Measurements from ENCODE around the gene AMOTL1. TPM values are rescaled to one million over a fixed set of nuclear protein-coding genes. Genes with fewer than 3 reads are reported as not detected.

The AMOTL1 gene
- total and polyA plus RNA-seq, 5 donors from 2014 or later, result 0.20 to 0.67 (median 0.40) TPM; not detected in 1

DNA sequence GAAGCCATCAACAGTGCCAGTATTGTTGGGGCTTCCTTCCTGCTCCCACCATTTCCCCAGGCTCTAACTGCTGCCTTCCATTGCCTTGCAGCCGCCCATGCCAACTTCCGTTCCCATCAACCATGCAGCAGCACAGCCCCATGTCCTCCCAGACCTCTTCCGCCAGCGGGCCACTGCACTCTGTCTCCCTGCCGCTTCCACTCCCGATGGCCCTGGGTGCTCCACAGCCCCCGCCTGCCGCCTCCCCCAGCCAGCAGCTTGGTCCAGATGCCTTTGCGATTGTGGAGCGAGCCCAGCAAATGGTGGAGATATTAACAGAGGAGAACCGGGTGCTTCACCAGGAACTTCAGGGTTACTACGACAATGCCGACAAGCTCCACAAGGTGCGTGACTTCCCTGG is 53.3 kb downstream of the AMOTL1 start:
- Histone ChIP-seq H3K4me3 (ENCODE audit: low read depth, low read length) (no peak overlapping the region), H3K36me3 (ENCODE audit: control insufficient read depth, insufficient read depth, low read length) (no peaks in the 10 kb centered on the region), H3K27me3 (ENCODE audit: control insufficient read depth, insufficient read depth, low read length) (peaks cover 3% of the 10 kb centered on the region), H3K4me1 (ENCODE audit: control insufficient read depth, insufficient read depth, low read length, poor library complexity, severe bottlenecking) (no peaks in the 10 kb centered on the region), H3K27ac (ENCODE audit: insufficient read depth, low read length, poor library complexity, severe bottlenecking) (no peak overlapping the region), H3K9me3 (ENCODE audit: control insufficient read depth in 2 of 2, low read length in 2 of 2) (no peaks in the 10 kb centered on the region)
- no peak for ATAC-seq (ENCODE audit: low read depth in 2 of 2)
- H3K27ac Mint-ChIP-seq, result no peak overlapping the region
- DNase-seq, result no peak
- no peaks in the 10 kb centered on the region for H3K4me1 Mint-ChIP-seq
- no peaks in the 10 kb centered on the region for H3K36me3 Mint-ChIP-seq
- H3K9me3 Mint-ChIP-seq, result peaks cover 0 to 2% (median 0%) of the 10 kb centered on the region in 7 donors
- peaks cover 4% of the 10 kb centered on the region for H3K27me3 Mint-ChIP-seq
- H3K4me3 Mint-ChIP-seq, result no peak overlapping the region

DNA sequence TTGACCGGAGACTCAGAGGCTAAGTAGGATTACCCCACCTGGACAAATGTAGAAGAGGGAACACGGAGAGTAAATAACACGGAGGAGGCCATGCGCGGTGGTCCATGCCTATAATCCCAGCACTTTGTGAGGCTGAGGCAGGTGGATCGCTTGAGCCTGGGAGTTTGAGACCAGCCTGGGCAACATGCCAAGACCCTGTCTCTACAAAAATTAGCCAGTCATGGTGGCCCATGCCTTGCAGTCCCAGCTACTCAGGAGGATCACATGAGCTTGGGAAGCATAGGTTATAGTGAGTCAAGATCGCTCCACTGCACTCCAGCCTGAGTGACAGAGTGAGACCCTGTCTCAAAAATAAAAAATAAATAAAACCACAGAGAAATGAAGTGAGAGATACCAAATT is 53.9 kb downstream of the AMOTL1 start:
- Mint-ChIP-seq H3K36me3 (no peaks in the 10 kb centered on the region), H3K4me3 (no peak overlapping the region), H3K27ac (no peak overlapping the region), H3K4me1 (no peaks in the 10 kb centered on the region), H3K27me3 (peaks cover 4% of the 10 kb centered on the region), H3K9me3 (no peaks in the 10 kb centered on the region)
- DNase-seq, result no peak
- H3K4me1 ChIP-seq (ENCODE audit: control insufficient read depth, insufficient read depth, low read length, poor library complexity, severe bottlenecking), result no peaks in the 10 kb centered on the region
- H3K36me3 ChIP-seq (ENCODE audit: control insufficient read depth, insufficient read depth, low read length), result no peaks in the 10 kb centered on the region
- H3K27me3 ChIP-seq (ENCODE audit: control insufficient read depth, insufficient read depth, low read length), result peaks cover 3% of the 10 kb centered on the region
- no peak overlapping the region for H3K4me3 ChIP-seq (ENCODE audit: low read depth, low read length)
- no peaks in the 10 kb centered on the region for H3K9me3 ChIP-seq (ENCODE audit: control insufficient read depth in 2 of 2, low read length in 2 of 2)
- no peak for ATAC-seq (ENCODE audit: low read depth in 2 of 2)
- no peak overlapping the region for H3K27ac ChIP-seq (ENCODE audit: insufficient read depth, low read length, poor library complexity, severe bottlenecking)

DNA sequence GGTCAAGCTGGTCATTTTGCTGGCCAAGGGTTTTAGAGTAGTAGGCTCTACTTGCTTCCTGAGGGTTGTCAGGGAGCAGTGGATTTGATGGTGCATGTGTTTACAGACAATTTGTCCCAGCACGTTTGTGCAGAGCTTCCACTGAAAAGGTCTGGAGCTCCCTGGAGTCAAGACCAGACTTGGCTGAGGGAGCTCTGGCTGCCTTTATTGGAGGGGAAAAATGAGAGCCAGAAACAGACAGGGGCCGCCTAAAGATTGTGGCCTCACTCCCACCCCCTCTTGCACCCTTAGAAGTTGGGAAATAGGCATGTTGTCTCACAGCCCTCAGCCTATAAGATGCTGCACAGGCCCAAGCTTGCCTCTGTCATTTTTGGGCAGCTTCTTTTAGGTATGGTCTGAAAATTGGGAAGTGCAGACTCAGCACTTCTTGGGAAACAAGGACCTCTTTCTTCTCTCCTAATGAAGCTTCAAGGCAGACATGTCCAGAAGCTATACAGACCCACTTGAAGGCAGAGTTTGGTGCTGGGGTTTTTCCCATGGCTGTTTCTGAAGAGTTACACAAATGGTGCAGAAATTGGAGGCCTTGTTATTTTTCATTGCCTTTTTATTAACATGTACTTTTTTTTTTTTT is 55.1 kb downstream of the AMOTL1 start:
- no peaks in the 10 kb centered on the region for H3K9me3 Mint-ChIP-seq
- peaks cover under 1% of the 10 kb centered on the region for H3K27me3 ChIP-seq (ENCODE audit: control insufficient read depth, insufficient read depth, low read length)
- H3K9me3 ChIP-seq (ENCODE audit: control insufficient read depth in 2 of 2, low read length in 2 of 2), result no peaks in the 10 kb centered on the region
- no peaks in the 10 kb centered on the region for H3K4me1 ChIP-seq (ENCODE audit: control insufficient read depth, insufficient read depth, low read length, poor library complexity, severe bottlenecking)
- ATAC-seq (ENCODE audit: low read depth in 2 of 2), result no peak
- DNase-seq, result no peak
- peaks cover 6% of the 10 kb centered on the region for H3K27me3 Mint-ChIP-seq
- no peak overlapping the region for H3K4me3 ChIP-seq (ENCODE audit: low read depth, low read length)
- no peak overlapping the region for H3K27ac Mint-ChIP-seq
- H3K4me3 Mint-ChIP-seq, result no peak overlapping the region
- H3K36me3 Mint-ChIP-seq, result no peaks in the 10 kb centered on the region
- no peak overlapping the region for H3K27ac ChIP-seq (ENCODE audit: insufficient read depth, low read length, poor library complexity, severe bottlenecking)
- no peaks in the 10 kb centered on the region for H3K36me3 ChIP-seq (ENCODE audit: control insufficient read depth, insufficient read depth, low read length)
- no peaks in the 10 kb centered on the region for H3K4me1 Mint-ChIP-seq

DNA sequence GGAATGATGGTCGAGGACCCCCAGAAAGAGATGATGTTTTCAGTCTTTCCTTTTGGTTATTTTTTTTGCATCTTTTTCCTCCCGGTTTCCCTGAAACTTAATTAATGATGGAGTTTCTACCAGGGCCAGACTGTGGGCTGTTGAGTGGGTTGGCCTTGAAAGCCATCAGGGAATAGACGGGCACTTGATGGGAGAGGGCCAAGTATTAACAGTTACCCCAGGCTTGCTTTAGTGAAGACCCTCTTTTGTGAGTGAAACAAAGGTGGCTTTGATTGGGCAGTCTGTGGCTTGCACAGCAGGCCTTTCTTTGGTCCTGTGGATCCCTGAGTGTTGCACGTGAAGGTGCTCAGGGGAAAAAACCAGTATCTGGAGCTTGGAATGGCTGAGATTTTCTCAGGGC is 56.9 kb downstream of the AMOTL1 start:
- Histone ChIP-seq H3K27ac (ENCODE audit: insufficient read depth, low read length, poor library complexity, severe bottlenecking) (no peak overlapping the region), H3K4me1 (ENCODE audit: control insufficient read depth, insufficient read depth, low read length, poor library complexity, severe bottlenecking) (no peaks in the 10 kb centered on the region), H3K9me3 (ENCODE audit: control insufficient read depth in 2 of 2, low read length in 2 of 2) (no peaks in the 10 kb centered on the region), H3K27me3 (ENCODE audit: control insufficient read depth, insufficient read depth, low read length) (no peaks in the 10 kb centered on the region), H3K36me3 (ENCODE audit: control insufficient read depth, insufficient read depth, low read length) (no peaks in the 10 kb centered on the region), H3K4me3 (ENCODE audit: low read depth, low read length) (no peak overlapping the region)
- Mint-ChIP-seq H3K9me3 (no peaks in the 10 kb centered on the region), H3K4me3 (no peak overlapping the region), H3K36me3 (no peaks in the 10 kb centered on the region), H3K27me3 (peaks cover 11% of the 10 kb centered on the region), H3K4me1 (no peaks in the 10 kb centered on the region), H3K27ac (no peak overlapping the region)
- no peak for DNase-seq
- ATAC-seq (ENCODE audit: low read depth in 2 of 2), result no peak

DNA sequence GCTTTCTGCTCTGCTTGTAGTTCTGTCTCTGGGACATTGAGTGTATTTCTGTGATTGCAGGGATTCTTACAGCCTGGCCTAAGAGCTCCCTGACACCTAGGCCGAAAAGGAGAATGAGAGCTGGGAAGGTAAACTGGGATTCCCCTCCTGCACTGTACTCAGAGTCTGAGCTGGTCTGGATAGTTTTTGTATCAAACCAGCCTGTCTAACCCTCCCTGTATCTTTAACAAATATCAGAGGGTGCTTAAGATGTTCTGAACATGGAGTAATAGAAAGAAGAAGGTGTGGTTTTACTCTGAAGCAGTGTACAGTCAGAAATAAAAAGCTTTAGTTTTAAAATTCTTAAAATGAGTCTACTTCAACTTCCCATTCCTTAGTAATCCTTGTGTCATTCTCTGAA is 57.3 kb downstream of the AMOTL1 start:
- Mint-ChIP-seq H3K4me3 (no peak overlapping the region), H3K27ac (no peak overlapping the region), H3K4me1 (no peaks in the 10 kb centered on the region)

GRCh38 chr11:94826415-94826814 is 58.3 kb downstream of the AMOTL1 start:
- Mint-ChIP-seq H3K36me3 (no peaks in the 10 kb centered on the region), H3K27ac (no peak overlapping the region), H3K4me3 (no peak overlapping the region), H3K9me3 (no peaks in the 10 kb centered on the region), H3K4me1 (no peaks in the 10 kb centered on the region), H3K27me3 (peaks cover 16% of the 10 kb centered on the region)
- ATAC-seq (ENCODE audit: low read depth in 2 of 2) (no peak), DNase-seq (no peak)
- Histone ChIP-seq H3K36me3 (ENCODE audit: control insufficient read depth, insufficient read depth, low read length) (no peaks in the 10 kb centered on the region), H3K27me3 (ENCODE audit: control insufficient read depth, insufficient read depth, low read length) (no peaks in the 10 kb centered on the region), H3K4me1 (ENCODE audit: control insufficient read depth, insufficient read depth, low read length, poor library complexity, severe bottlenecking) (no peaks in the 10 kb centered on the region), H3K9me3 (ENCODE audit: control insufficient read depth in 2 of 2, low read length in 2 of 2) (no peaks in the 10 kb centered on the region), H3K27ac (ENCODE audit: insufficient read depth, low read length, poor library complexity, severe bottlenecking) (no peak overlapping the region), H3K4me3 (ENCODE audit: low read depth, low read length) (no peak overlapping the region)

More for the DNA sequence above, 57.3 kb downstream of the AMOTL1 start:
- no peak for ATAC-seq (ENCODE audit: low read depth in 2 of 2)
- no peaks in the 10 kb centered on the region for H3K36me3 Mint-ChIP-seq
- no peaks in the 10 kb centered on the region for H3K27me3 ChIP-seq (ENCODE audit: control insufficient read depth, insufficient read depth, low read length)
- no peaks in the 10 kb centered on the region for H3K9me3 Mint-ChIP-seq
- H3K27ac ChIP-seq (ENCODE audit: insufficient read depth, low read length, poor library complexity, severe bottlenecking), result no peak overlapping the region
- DNase-seq, result no peak
- no peak overlapping the region for H3K4me3 ChIP-seq (ENCODE audit: low read depth, low read length)
- H3K9me3 ChIP-seq (ENCODE audit: control insufficient read depth in 2 of 2, low read length in 2 of 2), result no peaks in the 10 kb centered on the region
- H3K36me3 ChIP-seq (ENCODE audit: control insufficient read depth, insufficient read depth, low read length), result no peaks in the 10 kb centered on the region
- H3K4me1 ChIP-seq (ENCODE audit: control insufficient read depth, insufficient read depth, low read length, poor library complexity, severe bottlenecking), result no peaks in the 10 kb centered on the region
- H3K27me3 Mint-ChIP-seq, result peaks cover 11% of the 10 kb centered on the region

- H3K4me3 Mint-ChIP-seq, result no peak overlapping the region
- no peaks in the 10 kb centered on the region for H3K9me3 Mint-ChIP-seq
- H3K27ac ChIP-seq (ENCODE audit: insufficient read depth, low read length, poor library complexity, severe bottlenecking), result no peak overlapping the region
- H3K27me3 ChIP-seq (ENCODE audit: control insufficient read depth, insufficient read depth, low read length), result peaks cover 6% of the 10 kb centered on the region
- no peak overlapping the region for H3K27ac Mint-ChIP-seq
- H3K27me3 Mint-ChIP-seq, result peaks cover 16% of the 10 kb centered on the region
- H3K4me1 ChIP-seq (ENCODE audit: control insufficient read depth, insufficient read depth, low read length, poor library complexity, severe bottlenecking), result no peaks in the 10 kb centered on the region
- H3K36me3 Mint-ChIP-seq, result no peaks in the 10 kb centered on the region
- no peak for DNase-seq
- H3K36me3 ChIP-seq (ENCODE audit: control insufficient read depth, insufficient read depth, low read length), result no peaks in the 10 kb centered on the region
- no peaks in the 10 kb centered on the region for H3K9me3 ChIP-seq (ENCODE audit: control insufficient read depth in 2 of 2, low read length in 2 of 2)
- no peaks in the 10 kb centered on the region for H3K4me1 Mint-ChIP-seq
- no peak for ATAC-seq (ENCODE audit: low read depth in 2 of 2)
- no peak overlapping the region for H3K4me3 ChIP-seq (ENCODE audit: low read depth, low read length)
These were observed 59.9 kb downstream of the AMOTL1 start for GRCh38 chr11:94828088-94828487.

DNA sequence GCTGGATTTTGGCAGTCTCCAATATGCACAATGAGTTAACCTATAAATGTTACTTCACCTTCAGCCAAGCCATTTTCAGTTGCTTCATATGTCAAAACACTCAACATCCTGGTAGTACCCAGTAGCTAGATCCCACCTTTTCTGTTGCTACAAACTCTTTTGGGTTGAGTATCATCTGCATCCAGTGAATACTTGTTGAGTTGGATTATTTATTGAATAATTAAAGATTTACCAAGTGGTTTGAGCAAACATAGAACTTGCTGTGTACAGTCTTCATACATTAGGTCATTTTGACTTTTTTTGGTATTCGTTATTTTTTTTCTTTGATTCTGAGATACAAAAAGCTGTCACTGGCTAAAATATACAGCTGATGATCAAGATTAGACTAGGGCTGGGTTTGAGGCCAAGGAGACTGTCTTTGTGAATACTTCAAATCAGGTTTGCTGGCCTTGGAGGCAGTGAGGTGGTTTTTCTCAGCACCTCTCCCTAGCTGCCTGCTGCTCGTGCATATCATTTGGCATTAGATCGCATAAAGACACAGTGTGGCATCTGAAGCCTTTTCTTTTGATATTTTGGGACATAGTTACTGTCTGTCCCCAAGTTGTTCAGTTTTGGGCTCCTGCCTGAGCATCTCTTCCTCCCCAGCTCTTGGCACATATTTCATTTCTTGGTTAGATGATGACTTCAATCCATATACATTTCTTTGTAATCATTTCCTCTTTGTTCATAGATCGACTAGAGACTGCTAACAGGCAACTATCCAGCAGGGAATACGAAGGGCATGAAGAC is 62.8 kb downstream of the AMOTL1 start:
- DNase-seq, result no peak
- no peak overlapping the region for H3K27ac Mint-ChIP-seq

More for the DNA sequence above, 62.8 kb downstream of the AMOTL1 start:
- no peak for ATAC-seq (ENCODE audit: low read depth in 2 of 2)
- Mint-ChIP-seq H3K4me3 (no peak overlapping the region), H3K36me3 (no peaks in the 10 kb centered on the region), H3K9me3 (no peaks in the 10 kb centered on the region), H3K4me1 (no peaks in the 10 kb centered on the region), H3K27me3 (peaks cover 20% of the 10 kb centered on the region)
- H3K36me3 ChIP-seq (ENCODE audit: control insufficient read depth, insufficient read depth, low read length), result no peaks in the 10 kb centered on the region
- no peaks in the 10 kb centered on the region for H3K4me1 ChIP-seq (ENCODE audit: control insufficient read depth, insufficient read depth, low read length, poor library complexity, severe bottlenecking)
- no peak overlapping the region for H3K27ac ChIP-seq (ENCODE audit: insufficient read depth, low read length, poor library complexity, severe bottlenecking)
- H3K27me3 ChIP-seq (ENCODE audit: control insufficient read depth, insufficient read depth, low read length), result peaks cover 10% of the 10 kb centered on the region
- H3K4me3 ChIP-seq (ENCODE audit: low read depth, low read length), result no peak overlapping the region
- H3K9me3 ChIP-seq (ENCODE audit: control insufficient read depth in 2 of 2, low read length in 2 of 2), result no peaks in the 10 kb centered on the region

Data from CD4-positive, CD25-positive, alpha-beta regulatory T cell (primary cell).